GM12872 (cell line): ENCODE measurements around the gene SERTAD2.

Source experiments
- TF ChIP-seq, protein P1 (sequence below): IDR thresholded peaks from 3 replicates; pipeline ENCODE4 v1.5.1; 2011; ENCODE audit warnings: low read depth, mild to moderate bottlenecking, low read length, moderate library complexity; ENCODE audit not compliant: insufficient read depth

Gene SERTAD2

DNA sequence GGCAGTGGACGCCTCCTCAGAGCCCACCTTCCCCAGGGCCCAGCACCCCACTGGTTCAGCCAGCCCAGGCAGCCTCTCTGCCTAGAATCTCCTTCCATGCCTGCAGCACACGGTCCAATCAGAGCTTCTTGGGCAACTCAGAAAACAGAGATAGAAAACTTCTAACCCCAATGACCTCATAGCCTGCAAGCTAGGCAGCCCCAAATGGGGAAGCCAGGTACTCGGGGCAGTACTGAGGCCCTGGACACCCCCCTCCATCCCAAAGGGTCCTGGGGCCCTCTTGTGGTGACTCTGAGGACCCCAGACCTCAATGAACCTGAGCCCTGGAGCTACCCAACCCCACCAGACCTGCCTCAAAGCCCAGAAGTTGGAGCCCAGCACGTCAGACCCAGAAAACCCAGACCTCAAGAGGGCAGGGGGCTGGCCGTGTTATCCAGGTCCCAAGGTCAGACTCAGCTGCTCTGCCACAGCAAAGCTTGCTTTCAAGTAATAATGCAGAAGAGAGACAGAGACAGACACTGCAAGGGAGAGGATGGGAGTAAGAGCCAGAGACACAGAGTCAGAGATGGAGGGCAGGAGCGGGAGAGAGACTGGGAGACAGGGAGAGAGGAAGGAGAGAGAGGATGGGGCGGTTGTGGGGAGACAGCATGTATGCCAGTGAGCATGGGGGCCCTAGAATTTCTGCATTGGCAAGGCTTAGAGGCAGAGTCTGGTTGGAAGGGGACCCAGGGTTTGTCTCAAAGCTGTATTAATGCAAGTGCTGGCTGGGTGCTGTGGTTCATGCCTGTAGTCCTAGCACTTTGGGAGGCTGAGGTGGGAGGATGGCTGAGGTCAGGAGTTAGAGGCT is 28.2 kb downstream of the SERTAD2 start:
- TF ChIP-seq, protein P1, sequence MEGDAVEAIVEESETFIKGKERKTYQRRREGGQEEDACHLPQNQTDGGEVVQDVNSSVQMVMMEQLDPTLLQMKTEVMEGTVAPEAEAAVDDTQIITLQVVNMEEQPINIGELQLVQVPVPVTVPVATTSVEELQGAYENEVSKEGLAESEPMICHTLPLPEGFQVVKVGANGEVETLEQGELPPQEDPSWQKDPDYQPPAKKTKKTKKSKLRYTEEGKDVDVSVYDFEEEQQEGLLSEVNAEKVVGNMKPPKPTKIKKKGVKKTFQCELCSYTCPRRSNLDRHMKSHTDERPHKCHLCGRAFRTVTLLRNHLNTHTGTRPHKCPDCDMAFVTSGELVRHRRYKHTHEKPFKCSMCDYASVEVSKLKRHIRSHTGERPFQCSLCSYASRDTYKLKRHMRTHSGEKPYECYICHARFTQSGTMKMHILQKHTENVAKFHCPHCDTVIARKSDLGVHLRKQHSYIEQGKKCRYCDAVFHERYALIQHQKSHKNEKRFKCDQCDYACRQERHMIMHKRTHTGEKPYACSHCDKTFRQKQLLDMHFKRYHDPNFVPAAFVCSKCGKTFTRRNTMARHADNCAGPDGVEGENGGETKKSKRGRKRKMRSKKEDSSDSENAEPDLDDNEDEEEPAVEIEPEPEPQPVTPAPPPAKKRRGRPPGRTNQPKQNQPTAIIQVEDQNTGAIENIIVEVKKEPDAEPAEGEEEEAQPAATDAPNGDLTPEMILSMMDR, result peak; percentile 11; the same call in 1 of the 3 replicates

DNA sequence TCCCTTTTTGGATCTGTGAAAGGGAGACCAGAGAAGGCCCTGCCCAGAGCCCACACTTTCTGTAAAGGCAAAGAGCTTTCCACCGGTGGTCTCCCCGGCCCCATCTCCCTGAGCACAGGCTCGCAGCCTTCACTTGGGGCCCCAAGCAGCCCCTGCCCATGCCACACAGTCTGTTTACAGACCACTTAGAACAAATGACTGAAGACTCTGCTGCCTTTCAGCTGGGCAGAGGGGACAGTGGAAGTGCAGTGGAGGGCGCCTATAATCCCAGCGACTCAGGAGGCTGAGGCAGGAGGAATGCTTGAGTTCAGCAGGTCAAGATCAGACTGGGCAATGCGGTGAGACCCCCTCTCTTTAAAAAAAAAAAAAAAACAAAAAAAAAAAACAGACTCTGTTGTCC is 28.9 kb downstream of the SERTAD2 start:
- TF ChIP-seq, protein P1, result no peak

DNA sequence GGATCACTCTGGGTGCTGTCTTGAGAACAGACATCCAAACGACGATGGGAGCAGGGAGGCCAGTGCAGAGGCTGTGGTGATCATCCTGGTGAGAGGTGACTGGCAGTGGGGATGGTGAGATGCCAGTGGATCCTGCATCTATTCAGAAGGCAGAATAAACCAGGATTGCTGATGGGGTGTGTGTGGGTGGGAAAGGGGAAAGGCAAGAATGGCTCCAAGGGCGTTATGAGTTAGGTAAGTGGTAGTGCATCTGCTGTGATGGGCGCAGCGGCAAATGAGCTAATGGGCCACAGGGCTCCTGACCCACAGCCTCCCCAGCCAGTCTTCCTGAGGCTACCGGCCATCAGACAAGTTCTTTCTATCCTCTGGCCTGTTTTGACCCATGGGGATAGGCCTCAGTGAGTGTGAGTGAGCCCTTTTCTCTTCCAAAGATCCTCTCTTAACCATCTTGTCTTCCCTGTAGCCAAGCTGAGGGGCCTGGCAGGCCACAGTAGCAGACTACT is 29.6 kb downstream of the SERTAD2 start:
- TF ChIP-seq, protein P1, result no peak

DNA sequence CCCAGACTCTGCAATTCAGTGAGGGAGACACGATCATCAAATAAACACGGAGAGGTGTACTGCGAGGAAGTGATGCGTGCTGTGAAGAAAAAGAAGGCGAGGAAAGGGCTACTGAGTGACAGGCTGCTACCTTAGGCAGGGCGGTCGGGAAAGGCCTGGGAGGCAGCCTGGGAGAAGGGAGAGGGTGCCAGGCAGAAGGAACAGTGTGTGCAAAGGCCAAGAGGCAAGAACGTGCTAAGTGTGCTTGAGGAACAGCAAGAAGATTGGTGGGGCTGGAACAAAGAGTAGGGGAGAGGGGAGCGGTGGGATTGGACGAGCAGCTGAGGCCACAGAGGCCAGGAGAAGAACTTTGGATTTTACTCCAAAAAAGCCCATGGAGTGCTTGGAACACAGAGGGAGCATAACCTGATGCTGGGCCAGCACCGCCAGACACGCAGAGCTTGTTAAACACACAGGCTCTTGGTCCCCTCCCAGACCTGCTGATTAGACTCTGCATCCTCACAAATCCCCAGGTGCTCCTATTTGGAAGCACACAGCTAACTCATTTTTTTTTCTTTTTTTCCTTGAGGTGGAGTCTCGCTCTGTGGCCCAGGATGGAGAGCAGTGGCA is 30.4 kb downstream of the SERTAD2 start:
- TF ChIP-seq, protein P1, result no peak

DNA sequence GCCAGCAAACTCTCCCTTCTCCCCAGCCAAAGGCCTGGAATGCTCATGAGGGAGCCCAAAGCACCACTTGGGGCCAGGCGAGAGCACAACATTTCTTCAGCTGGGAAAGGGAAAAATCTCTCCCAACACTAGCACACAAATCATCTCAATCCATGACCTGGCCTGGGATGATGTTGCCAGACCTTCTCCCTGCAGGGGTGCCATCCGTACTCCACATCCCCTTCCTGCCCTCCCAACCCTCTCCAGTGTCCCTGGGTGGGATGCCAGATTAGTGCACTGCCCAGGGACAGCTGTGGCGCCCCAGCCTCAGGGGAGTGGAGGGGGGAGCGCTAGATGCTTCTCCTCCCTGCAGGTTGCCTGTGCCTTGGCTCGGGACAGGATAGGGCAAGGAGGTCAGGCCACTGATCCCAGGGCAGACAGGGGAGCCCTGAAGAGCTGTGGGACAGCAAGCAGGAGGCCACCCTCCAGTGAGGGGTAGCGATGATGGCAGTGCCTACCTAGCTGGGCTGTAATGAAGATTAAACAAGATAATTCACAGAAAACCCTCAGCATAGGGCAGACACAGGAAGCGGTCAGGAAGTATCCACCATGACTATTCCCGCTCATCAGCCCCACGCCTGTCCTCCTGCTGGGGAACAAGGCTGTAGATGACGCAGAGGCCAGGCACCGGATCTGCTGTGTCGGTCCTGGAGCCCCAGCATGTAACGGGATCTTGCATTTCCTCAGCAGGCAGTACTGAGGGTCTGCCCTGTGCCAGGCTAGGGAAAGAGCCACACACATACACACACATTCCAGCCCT is 31.1 kb downstream of the SERTAD2 start:
- TF ChIP-seq, protein P1, result no peak

DNA sequence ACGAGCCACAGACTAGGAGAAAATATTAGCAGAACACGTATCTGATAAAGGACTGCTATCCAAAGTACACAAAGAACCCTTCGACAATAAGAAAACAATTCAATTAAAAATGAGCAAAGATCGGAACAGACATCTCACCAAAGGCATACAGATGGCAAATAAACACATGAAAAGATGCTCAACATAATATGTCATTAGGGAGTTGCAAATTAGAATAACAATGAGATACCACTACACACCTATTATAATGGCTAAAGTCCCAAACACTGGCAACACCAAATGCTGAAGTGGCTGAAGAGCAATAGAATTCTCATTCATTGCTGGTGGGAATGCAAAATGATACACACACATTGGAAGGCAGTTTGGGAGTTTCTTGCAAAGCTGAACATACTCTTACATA is 33.1 kb downstream of the SERTAD2 start:
- TF ChIP-seq, protein P1, result no peak

DNA sequence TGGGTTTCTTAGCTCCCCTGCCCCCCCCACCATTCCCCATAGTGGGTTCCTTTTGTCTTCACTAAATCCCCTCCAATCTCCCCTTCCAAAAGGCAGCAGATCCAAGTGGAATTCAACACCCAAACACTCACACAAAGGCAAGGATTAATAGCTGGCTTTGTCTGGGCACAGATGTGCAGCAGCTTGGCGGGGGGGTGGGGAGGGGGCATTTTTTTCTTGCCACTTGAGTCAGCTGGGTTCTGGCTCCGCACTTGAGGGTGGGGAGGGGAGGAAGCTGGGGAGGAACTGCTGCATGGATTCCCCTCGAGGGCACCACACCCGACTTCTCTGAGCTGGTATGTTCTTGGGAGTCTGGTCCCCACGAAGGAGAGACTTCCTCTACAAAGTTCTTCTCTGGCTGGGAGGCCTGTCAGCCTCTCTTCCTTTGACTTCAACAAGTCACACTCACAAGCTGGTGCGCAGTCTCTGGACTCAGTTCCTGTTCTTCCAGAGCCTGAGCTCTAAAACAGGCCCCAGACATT is 36.0 kb downstream of the SERTAD2 start:
- TF ChIP-seq, protein P1, result no peak
